ENCODE measurements around the gene ARSI. TPM values are rescaled to one million over a fixed set of nuclear protein-coding genes. Genes with fewer than 3 reads are reported as not detected.

The ARSI gene
- total and polyA plus RNA-seq, 2 of the 13 experiments (the other 11 are each of a cell fraction or from before 2014, with no cell fraction given), result 4.2 to 33.9 TPM

DNA sequence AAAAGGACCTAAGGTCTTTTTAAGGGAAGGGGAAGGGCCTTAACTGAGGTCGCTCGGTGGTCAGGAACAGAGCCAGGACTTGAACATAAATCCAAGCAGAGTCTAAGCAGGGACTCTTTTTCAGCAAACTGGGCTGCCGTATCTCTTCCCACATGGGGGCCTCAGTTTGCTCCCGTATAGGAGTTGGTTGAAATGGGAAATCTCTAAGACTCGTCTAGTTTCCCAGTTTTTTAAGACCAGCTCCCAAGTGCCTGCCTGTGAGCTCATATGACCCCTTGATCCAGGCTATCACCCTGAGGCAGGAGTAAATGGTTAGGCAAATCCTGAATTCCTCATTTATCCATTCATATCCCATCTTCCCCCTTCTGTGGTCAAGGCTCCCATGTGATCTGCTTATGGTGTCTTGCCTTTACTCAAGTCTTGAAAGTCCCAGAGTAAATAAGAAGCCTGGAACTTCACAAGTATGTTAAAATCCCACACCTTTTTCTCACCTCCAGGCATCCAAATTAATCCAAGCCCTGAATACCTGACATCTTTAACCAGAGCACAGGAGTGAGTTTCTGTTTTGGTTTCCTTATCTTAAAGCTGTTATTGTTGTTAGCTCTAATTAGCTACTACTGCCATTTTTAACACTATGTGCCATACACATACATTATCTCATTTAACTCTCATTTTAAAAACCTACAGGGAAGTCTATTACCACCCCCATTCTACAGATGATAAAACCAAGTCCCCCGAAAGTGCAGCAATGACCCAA lies 3.0 kb downstream of the ARSI start:
- in situ Hi-C loops (cut with HindIII; ENCODE audit: extremely low pct_ligation_motif_present, low pct_unique_long_range_greater_than_20kb), result loop anchor here (10.0 kb wide), 1 partner anchor 145 kb away; the partner anchor contains the start of gene RPS14
- no peak overlapping the region for H3K9ac ChIP-seq (ENCODE audit: insufficient read depth, low read depth, low read length)
- no peaks in the 10 kb centered on the region for H3K27me3 ChIP-seq (ENCODE audit: control insufficient read depth in 1 of 2, insufficient read depth in 2 of 2, low read length in 2 of 2)
- H3K4me2 ChIP-seq (ENCODE audit: low read depth, low read length), result peak overlapping the region; percentile 81
- FAIRE-seq (no peak), DNase-seq (ENCODE audit: low spot score) (no peak), ATAC-seq (no peak)
- peaks cover 13% of the 10 kb centered on the region for H3K79me2 ChIP-seq (ENCODE audit: insufficient read depth, low read length)
- no peaks in the 10 kb centered on the region; a peak in 1 of 5 replicates for H3K36me3 ChIP-seq (replicated peaks in 1 of 2; ENCODE audit: control insufficient read depth in 1 of 2, insufficient read depth in 2 of 2, low read length in 2 of 2)
- no peak overlapping the region for H3K4me3 ChIP-seq (replicated peaks in 1 of 3; ENCODE audit: insufficient read depth in 1 of 3, low read depth in 2 of 3, low read length in 3 of 3)
- no peak overlapping the region for H3K27ac ChIP-seq (ENCODE audit: extremely low read length, insufficient read depth, low read length)
- H3K9me3 ChIP-seq (ENCODE audit: low read length), result no peaks in the 10 kb centered on the region
- TF ChIP-seq ZSCAN20 (CRISPR knock-in tag; IDR thresholded peaks at IDR 0.05; ENCODE audit: borderline replicate concordance), result no peak
- no peak for TF ChIP-seq REXO4 (CRISPR knock-in tag; IDR thresholded peaks at IDR 0.05; ENCODE audit: borderline replicate concordance)
- TF ChIP-seq, protein P1, sequence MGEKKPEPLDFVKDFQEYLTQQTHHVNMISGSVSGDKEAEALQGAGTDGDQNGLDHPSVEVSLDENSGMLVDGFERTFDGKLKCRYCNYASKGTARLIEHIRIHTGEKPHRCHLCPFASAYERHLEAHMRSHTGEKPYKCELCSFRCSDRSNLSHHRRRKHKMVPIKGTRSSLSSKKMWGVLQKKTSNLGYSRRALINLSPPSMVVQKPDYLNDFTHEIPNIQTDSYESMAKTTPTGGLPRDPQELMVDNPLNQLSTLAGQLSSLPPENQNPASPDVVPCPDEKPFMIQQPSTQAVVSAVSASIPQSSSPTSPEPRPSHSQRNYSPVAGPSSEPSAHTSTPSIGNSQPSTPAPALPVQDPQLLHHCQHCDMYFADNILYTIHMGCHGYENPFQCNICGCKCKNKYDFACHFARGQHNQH (CRISPR knock-in tag; IDR thresholded peaks at IDR 0.05), result no peak
- no peak for TF ChIP-seq ZNF598 (CRISPR knock-in tag; IDR thresholded peaks at IDR 0.05; ENCODE audit: borderline replicate concordance)
- TF ChIP-seq, protein P2, sequence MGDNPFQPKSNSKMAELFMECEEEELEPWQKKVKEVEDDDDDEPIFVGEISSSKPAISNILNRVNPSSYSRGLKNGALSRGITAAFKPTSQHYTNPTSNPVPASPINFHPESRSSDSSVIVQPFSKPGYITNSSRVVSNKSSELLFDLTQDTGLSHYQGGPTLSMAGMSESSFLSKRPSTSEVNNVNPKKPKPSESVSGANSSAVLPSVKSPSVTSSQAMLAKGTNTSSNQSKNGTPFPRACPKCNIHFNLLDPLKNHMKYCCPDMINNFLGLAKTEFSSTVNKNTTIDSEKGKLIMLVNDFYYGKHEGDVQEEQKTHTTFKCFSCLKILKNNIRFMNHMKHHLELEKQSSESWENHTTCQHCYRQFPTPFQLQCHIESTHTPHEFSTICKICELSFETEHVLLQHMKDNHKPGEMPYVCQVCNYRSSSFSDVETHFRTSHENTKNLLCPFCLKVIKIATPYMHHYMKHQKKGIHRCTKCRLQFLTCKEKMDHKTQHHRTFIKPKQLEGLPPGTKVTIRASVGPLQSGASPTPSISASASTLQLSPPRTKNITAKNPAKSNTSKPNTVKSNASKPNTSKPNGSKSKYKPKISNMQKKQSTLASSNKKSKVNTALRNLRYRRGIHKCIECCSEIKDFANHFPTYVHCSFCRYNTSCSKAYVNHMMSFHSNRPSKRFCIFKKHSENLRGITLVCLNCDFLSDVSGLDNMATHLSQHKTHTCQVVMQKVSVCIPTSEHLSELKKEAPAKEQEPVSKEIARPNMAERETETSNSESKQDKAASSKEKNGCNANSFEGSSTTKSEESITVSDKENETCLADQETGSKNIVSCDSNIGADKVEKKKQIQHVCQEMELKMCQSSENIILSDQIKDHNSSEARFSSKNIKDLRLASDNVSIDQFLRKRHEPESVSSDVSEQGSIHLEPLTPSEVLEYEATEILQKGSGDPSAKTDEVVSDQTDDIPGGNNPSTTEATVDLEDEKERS (CRISPR knock-in tag; IDR thresholded peaks at IDR 0.05), result no peak
- no peak overlapping the region for H2AFZ ChIP-seq (ENCODE audit: low read length)
- WGBS (ENCODE audit: low lambda C conversion rate), result 75% methylated on average over 6 of the region's 6 CpGs
- H3K4me1 ChIP-seq (ENCODE audit: insufficient read depth, low read length), result peaks cover 60% of the 10 kb centered on the region
- ChIA-PET POLR2A (interaction anchor here (1.7 kb wide), 1 partner anchor 8 kb away, joined by 5 read pairs; no protein-coding TSS in a partner anchor), CTCF (ENCODE audit: low intra/inter-chr PET ratio, low total read pairs) (no interaction called here)
- H4K20me1 ChIP-seq (ENCODE audit: insufficient read depth, low read length), result no peaks in the 10 kb centered on the region
- intact Hi-C loops (cut with micrococcal nuclease; ENCODE audit: unreplicated experiment), result no loop called here
- BruUV-seq (replicated peaks), result no TSS peak
